SK-N-SH (cell line): ENCODE data around the gene ARPIN. TPM values are rescaled to one million over a fixed set of nuclear protein-coding genes. Genes with fewer than 3 reads are reported as not detected.
"Not testable (repeated sequence)": the region's sequence is repeated elsewhere in the genome, so short reads cannot be mapped to it uniquely, and the experiment has no call there.

ENCODE experiments used
- CTCF ChIA-PET: fragments of 300-600, 350-600 bp; formaldehyde crosslinking; extraction: SDS; loops from one replicate; lab custom pipeline; 2021; lab: Yijun Ruan, JAX
- POLR2A ChIA-PET: fragments of 350-600 bp; sonication (Branson Sonifier 250); formaldehyde crosslinking; extraction: SDS; loops from one replicate; lab custom pipeline; 2020; ENCODE audit warnings: antibody characterized with exemption, inconsistent platforms; lab: Yijun Ruan, JAX
- DNase-seq: peaks from one replicate; pipeline ENCODE4 v3.0.0; 2012
- H2AFZ ChIP-seq: fragments of 200-600 bp; sonication (generic); 2 replicates; pipeline ENCODE4 v1.8.1; 2016; ENCODE audit warnings: antibody characterized with exemption, mild to moderate bottlenecking, low read depth
- H3F3A ChIP-seq: fragments of 200-600 bp; sonication (generic); replicated peaks from 2 replicates; pipeline ENCODE3; 2016; ENCODE audit warnings: antibody characterized with exemption, mild to moderate bottlenecking; ENCODE audit not compliant: insufficient read depth
- H3K27ac ChIP-seq, 2 experiments: fragments of 200-500 bp in 1 of 2; fragments of 200-600 bp in 1 of 2; sonication (Bioruptor generic) in 1 of 2; sonication (generic), shearing (Covaris generic) in 1 of 2; 2 replicates each; pipeline versions ENCODE4 v1.5.1 to v1.6.1; 2014 to 2016; ENCODE audit warnings: low read depth in 2 of 2, inconsistent platforms in 1 of 2, low read length in 1 of 2, mild to moderate bottlenecking in 1 of 2, mixed read lengths in 1 of 2
- H3K27me3 ChIP-seq: fragments of 200-600 bp; sonication (generic), shearing (Covaris generic); 2 replicates; pipeline ENCODE4 v1.6.1; 2016; ENCODE audit warnings: mixed run types; ENCODE audit not compliant: insufficient read depth
- H3K36me3 ChIP-seq, 2 experiments: fragments of 200-500 bp in 1 of 2; fragments of 200-600 bp in 1 of 2; sonication (Bioruptor generic) in 1 of 2; sonication (generic) in 1 of 2; replicated peaks in 1 of 2; 2 replicates each; pipeline versions ENCODE3 to v1.5.1; 2014 to 2016; ENCODE audit warnings: low read length in 1 of 2, mild to moderate bottlenecking in 1 of 2; ENCODE audit not compliant: insufficient read depth in 2 of 2, control insufficient read depth in 1 of 2
- H3K4me1 ChIP-seq, 2 experiments: fragments of 200-500 bp in 1 of 2; fragments of 200-600 bp in 1 of 2; sonication (Bioruptor generic) in 1 of 2; sonication (generic), shearing (Covaris generic) in 1 of 2; 2 replicates each; pipeline versions ENCODE4 v1.5.1 to v1.6.1; 2014 to 2016; ENCODE audit warnings: low read depth in 1 of 2, low read length in 1 of 2, mixed run types in 1 of 2; ENCODE audit not compliant: insufficient read depth in 2 of 2, control insufficient read depth in 1 of 2
- H3K4me2 ChIP-seq: fragments of 200-600 bp; sonication (generic), shearing (Covaris generic); 2 replicates; pipeline ENCODE4 v1.6.1; 2017; ENCODE audit warnings: mixed run types
- H3K4me3 ChIP-seq, 2 experiments: fragments of 200-500 bp in 1 of 2; fragments of 200-600 bp in 1 of 2; sonication (Bioruptor generic) in 1 of 2; sonication (generic), shearing (Covaris generic) in 1 of 2; 2 replicates each; pipeline versions ENCODE4 v1.5.1 to v1.8.1; 2014 to 2016; ENCODE audit warnings: low read depth in 2 of 2, inconsistent platforms in 1 of 2, low read length in 1 of 2, mild to moderate bottlenecking in 1 of 2, mixed read lengths in 1 of 2, moderate library complexity in 1 of 2
- H3K79me2 ChIP-seq: fragments of 200-600 bp; sonication (generic); 2 replicates; pipeline ENCODE4 v1.8.1; 2017; ENCODE audit warnings: mild to moderate bottlenecking; ENCODE audit not compliant: insufficient read depth
- H3K9ac ChIP-seq: fragments of 200-600 bp; sonication (generic); 2 replicates; pipeline ENCODE4 v1.6.1; 2017; ENCODE audit warnings: mixed run types
- H3K9me2 ChIP-seq: fragments of 200-600 bp; sonication (generic); 2 replicates; pipeline ENCODE4 v1.6.1; 2017; ENCODE audit warnings: mixed run types
- H3K9me3 ChIP-seq: fragments of 200-600 bp; sonication (generic); 2 replicates; pipeline ENCODE4 v1.6.1; 2017; ENCODE audit warnings: mixed run types, mild to moderate bottlenecking, moderate library complexity
- H4K20me1 ChIP-seq: fragments of 200-600 bp; sonication (generic); 2 replicates; pipeline ENCODE4 v1.6.1; 2017; ENCODE audit warnings: mild to moderate bottlenecking, mixed run types; ENCODE audit not compliant: insufficient read depth
- CHD2 ChIP-seq: fragments of 150-350 bp; IDR thresholded peaks from 2 replicates; pipeline ENCODE4 v1.6.1; 2018; ENCODE audit warnings: low read length; ENCODE audit not compliant: partially characterized antibody
- ELF1 ChIP-seq: IDR thresholded peaks from 2 replicates; pipeline ENCODE4 v1.4.0; 2012
- EP300 ChIP-seq, 2 experiments: IDR thresholded peaks; 2 replicates each; pipeline versions ENCODE4 v1.4.0 to v1.6.1; 2012; ENCODE audit warnings: borderline replicate concordance in 1 of 2, low read depth in 1 of 2, low read length in 1 of 2
- FOXJ3 ChIP-seq: sonication (generic); formaldehyde crosslinking; IDR thresholded peaks from 2 replicates; pipeline ENCODE4 v1.5.1; 2020; ENCODE audit warnings: mild to moderate bottlenecking, missing genetic modification reagents
- GATA2 ChIP-seq: sonication (generic); formaldehyde crosslinking; IDR thresholded peaks from 2 replicates; pipeline ENCODE4 v1.5.0; 2020; ENCODE audit warnings: mild to moderate bottlenecking, missing genetic modification reagents
- JUND ChIP-seq: IDR thresholded peaks from 2 replicates; pipeline ENCODE4 v1.4.0; 2012
- MXI1 ChIP-seq: IDR thresholded peaks from 2 replicates; pipeline ENCODE4 v1.6.1; 2012; ENCODE audit warnings: mild to moderate bottlenecking, low read depth, low read length, improper control_type of control experiment
- NFIC ChIP-seq: IDR thresholded peaks from 2 replicates; pipeline ENCODE4 v1.4.0; 2012; ENCODE audit warnings: borderline replicate concordance
- NRF1 ChIP-seq: IDR thresholded peaks from 2 replicates; pipeline ENCODE4 v1.6.1; 2012; ENCODE audit warnings: low read depth, mild to moderate bottlenecking, low read length
- RAD21 ChIP-seq: IDR thresholded peaks from 2 replicates; pipeline ENCODE4 v1.6.1; 2012; ENCODE audit warnings: mild to moderate bottlenecking, low read length
- RFX5 ChIP-seq: IDR thresholded peaks from 2 replicates; pipeline ENCODE4 v1.6.1; 2012; ENCODE audit warnings: mild to moderate bottlenecking, improper control_type of control experiment, low read length
- SIN3A ChIP-seq: IDR thresholded peaks from 2 replicates; pipeline ENCODE4 v1.6.1; 2012; ENCODE audit warnings: low read depth, mild to moderate bottlenecking, low read length, moderate library complexity, borderline replicate concordance
- SMC3 ChIP-seq: IDR thresholded peaks from 2 replicates; pipeline ENCODE4 v1.6.1; 2012; ENCODE audit warnings: low read depth, low read length, improper control_type of control experiment
- TAF1 ChIP-seq: IDR thresholded peaks from 2 replicates; pipeline ENCODE4 v1.6.1; 2012; ENCODE audit warnings: low read depth, mild to moderate bottlenecking, low read length, moderate library complexity, borderline replicate concordance
- TCF12 ChIP-seq: IDR thresholded peaks from 2 replicates; pipeline ENCODE4 v1.4.0; 2012
- WGBS: methylation state at CpG from one replicate; pipeline ENCODE4 v1.1.6; 2017; ENCODE audit warnings: low lambda C conversion rate; 5-methylcytosine and 5-hydroxymethylcytosine counted together
- polyA plus RNA-seq, 3 experiments: library from polyadenylated mRNA; depleted of rRNA; stranded (reverse); fragments of >200 nt; gene quantifications; 2 replicates each; pipeline ENCODE4 v1.2.3, GENCODE V29; 2012
- TF ChIP-seq, protein P1 (sequence below): IDR thresholded peaks from 2 replicates; pipeline ENCODE4 v1.4.0; 2012; ENCODE audit warnings: low read depth
- TF ChIP-seq, protein P2 (sequence below): fragments of 150-350 bp; IDR thresholded peaks from 2 replicates; pipeline ENCODE4 v1.6.1; 2017; ENCODE audit warnings: antibody characterized with exemption, low read length, low read depth, borderline replicate concordance
- TF ChIP-seq, protein P3 (sequence below): fragments of 150-350 bp; IDR thresholded peaks from 2 replicates; pipeline ENCODE4 v1.6.1; 2016; ENCODE audit warnings: mild to moderate bottlenecking, low read depth, low read length
- TF ChIP-seq, protein P4 (sequence below): fragments of 200-600 bp; sonication (generic); IDR thresholded peaks from 2 replicates; pipeline ENCODE4 v1.6.1; 2017; ENCODE audit warnings: antibody characterized with exemption, mild to moderate bottlenecking, moderate library complexity

ARPIN gene
- polyA plus RNA-seq, 1 of the 3 experiments (the other 2 are of a cell fraction): 13.5 TPM

DNA sequence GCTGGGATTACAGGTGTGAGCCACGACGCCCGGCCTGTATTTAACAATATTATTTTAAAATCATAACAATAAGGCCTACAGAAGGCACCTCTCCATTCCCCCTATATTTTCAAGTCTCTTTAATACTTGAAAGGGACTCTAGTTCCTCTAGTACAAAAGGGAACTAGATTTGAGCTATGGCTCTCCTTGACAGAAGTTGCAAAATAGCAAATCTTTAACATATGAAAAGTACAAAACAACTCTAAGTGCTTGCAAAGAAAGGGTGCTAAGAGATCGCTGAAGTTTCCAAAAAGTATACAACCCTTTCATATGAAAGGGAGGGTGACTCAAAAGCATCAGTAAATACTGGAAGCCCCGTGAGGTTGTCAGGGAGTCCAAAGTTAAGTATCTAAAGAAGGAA is 42.7 kb downstream of the ARPIN start:
- CTCF ChIA-PET: interaction anchor here (1.0 kb wide), 1 partner anchor 109 kb away, joined by 4 read pairs; no protein-coding TSS in a partner anchor
- Histone ChIP-seq H3K79me2 (no peaks in the 10 kb centered on the region), H3K4me3 (no peak overlapping the region), H2AFZ (no peak overlapping the region), H4K20me1 (no peaks in the 10 kb centered on the region), H3F3A (no peaks in the 10 kb centered on the region), H3K27ac (no peak overlapping the region), H3K4me2 (no peak overlapping the region), H3K36me3 (peaks cover 31 to 35% of the 10 kb centered on the region in 2 experiments), H3K9ac (no peak overlapping the region), H3K27me3 (no peaks in the 10 kb centered on the region), H3K4me1 (no peaks in the 10 kb centered on the region), H3K9me3 (no peaks in the 10 kb centered on the region), H3K9me2 (no peaks in the 10 kb centered on the region)
- 94% methylated on average over 5 of the region's 5 CpGs for WGBS
- no peak for DNase-seq
- POLR2A ChIA-PET: no interaction called here
- TF ChIP-seq RAD21: no peak
- TF ChIP-seq NRF1: no peak
- no peak for TF ChIP-seq ELF1
- no peak for TF ChIP-seq JUND
- no peak for TF ChIP-seq SMC3
- TF ChIP-seq, protein P1, sequence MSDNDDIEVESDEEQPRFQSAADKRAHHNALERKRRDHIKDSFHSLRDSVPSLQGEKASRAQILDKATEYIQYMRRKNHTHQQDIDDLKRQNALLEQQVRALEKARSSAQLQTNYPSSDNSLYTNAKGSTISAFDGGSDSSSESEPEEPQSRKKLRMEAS: no peak
- TF ChIP-seq, protein P2, sequence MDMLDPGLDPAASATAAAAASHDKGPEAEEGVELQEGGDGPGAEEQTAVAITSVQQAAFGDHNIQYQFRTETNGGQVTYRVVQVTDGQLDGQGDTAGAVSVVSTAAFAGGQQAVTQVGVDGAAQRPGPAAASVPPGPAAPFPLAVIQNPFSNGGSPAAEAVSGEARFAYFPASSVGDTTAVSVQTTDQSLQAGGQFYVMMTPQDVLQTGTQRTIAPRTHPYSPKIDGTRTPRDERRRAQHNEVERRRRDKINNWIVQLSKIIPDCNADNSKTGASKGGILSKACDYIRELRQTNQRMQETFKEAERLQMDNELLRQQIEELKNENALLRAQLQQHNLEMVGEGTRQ: no peak
- no peak for TF ChIP-seq GATA2 (CRISPR knock-in tag)
- no peak for TF ChIP-seq NFIC

DNA sequence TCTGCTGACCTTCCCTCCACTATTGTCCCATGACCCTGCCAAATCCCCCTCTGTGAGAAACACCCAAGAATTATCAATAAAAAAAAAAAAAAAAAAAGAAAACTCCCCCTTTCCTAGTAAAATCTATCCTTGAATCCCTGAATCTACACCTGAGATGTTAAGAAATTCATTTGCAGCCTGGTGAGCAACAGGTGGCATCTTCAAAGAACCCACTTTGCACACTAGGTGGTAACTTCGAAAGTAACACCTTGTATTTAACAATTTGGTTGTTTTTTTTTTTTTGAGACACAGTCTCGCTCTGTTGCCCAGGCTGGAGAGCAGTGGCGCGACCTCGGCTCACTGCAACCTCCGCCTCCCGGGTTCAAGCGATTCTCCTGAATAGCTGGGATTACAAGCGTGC is 43.3 kb downstream of the ARPIN start:
- H3K9me3 ChIP-seq, H3K27ac ChIP-seq, H3K27me3 ChIP-seq, H3K4me2 ChIP-seq, H3F3A ChIP-seq, H4K20me1 ChIP-seq, H2AFZ ChIP-seq, H3K9ac ChIP-seq, DNase-seq, H3K4me1 ChIP-seq, POLR2A ChIA-PET, H3K4me3 ChIP-seq, H3K79me2 ChIP-seq, H3K9me2 ChIP-seq: not testable (repeated sequence)
- H3K36me3 ChIP-seq: peaks cover 34 to 35% of the 10 kb centered on the region in 2 experiments
- CTCF ChIA-PET: interaction anchor here (1.0 kb wide), 1 partner anchor 109 kb away, joined by 4 read pairs; no protein-coding TSS in a partner anchor
- WGBS: 97% methylated on average over 9 of the region's 9 CpGs

DNA sequence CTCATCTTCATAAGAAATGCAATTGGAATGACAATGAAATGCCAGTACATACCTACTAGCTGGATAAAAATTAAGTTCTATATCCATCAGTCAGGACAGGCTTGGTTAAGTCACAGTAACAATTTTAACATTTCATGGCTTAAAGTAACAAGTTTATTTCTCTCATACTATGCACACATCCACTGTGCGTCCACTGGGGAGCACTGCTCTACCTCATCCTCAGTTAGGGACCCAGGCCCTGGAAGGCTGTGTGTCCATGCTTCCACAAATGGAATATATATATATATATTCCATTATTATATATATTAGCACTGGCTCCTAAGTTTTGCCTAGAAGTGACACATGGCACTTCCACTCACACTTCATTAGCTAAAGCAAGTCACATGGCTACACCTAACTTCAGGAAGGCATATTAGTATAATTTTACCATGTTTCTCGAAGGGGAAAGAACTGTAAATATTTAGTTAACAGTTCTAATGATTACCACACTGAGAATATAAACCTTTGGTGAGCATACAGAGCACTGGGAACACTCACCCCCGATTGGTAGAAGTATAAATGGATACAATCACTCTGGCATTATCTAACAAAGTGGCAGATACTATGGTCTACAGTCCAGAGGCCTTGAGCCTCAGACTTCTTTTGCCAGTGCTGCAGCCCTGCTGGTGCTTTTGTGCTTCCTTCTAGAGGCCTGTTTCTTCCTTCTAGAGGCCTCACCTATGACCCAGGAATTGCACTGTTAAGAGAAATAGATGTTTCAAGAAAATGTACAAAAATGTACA is 47.6 kb downstream of the ARPIN start:
- H3K9ac ChIP-seq: no peak overlapping the region
- H3K27me3 ChIP-seq: no peaks in the 10 kb centered on the region
- POLR2A ChIA-PET: no interaction called here
- DNase-seq: no peak
- H3K9me2 ChIP-seq: no peaks in the 10 kb centered on the region
- no peaks in the 10 kb centered on the region for H3K79me2 ChIP-seq
- no peak overlapping the region for H2AFZ ChIP-seq
- no peaks in the 10 kb centered on the region for H4K20me1 ChIP-seq
- H3K4me3 ChIP-seq: no peak overlapping the region
- H3F3A ChIP-seq: no peaks in the 10 kb centered on the region
- 78% methylated on average over 3 of the region's 3 CpGs for WGBS
- peaks cover 39 to 46% of the 10 kb centered on the region in 2 experiments for H3K36me3 ChIP-seq
- H3K27ac ChIP-seq: no peak overlapping the region
- H3K4me1 ChIP-seq: peaks cover 0 to 2% of the 10 kb centered on the region in 2 experiments; a peak in 1 of 4 replicates
- H3K4me2 ChIP-seq: no peak overlapping the region
- CTCF ChIA-PET: interaction anchor here (1.1 to 3.9 kb wide), 4 partner anchors 9 to 104 kb away, joined by 3 to 20 read pairs (median 7); no protein-coding TSS in a partner anchor
- H3K9me3 ChIP-seq: no peaks in the 10 kb centered on the region
- no peak for TF ChIP-seq FOXJ3 (CRISPR knock-in tag)
- no peak for TF ChIP-seq MXI1
- no peak for TF ChIP-seq TCF12
- TF ChIP-seq, protein P3, sequence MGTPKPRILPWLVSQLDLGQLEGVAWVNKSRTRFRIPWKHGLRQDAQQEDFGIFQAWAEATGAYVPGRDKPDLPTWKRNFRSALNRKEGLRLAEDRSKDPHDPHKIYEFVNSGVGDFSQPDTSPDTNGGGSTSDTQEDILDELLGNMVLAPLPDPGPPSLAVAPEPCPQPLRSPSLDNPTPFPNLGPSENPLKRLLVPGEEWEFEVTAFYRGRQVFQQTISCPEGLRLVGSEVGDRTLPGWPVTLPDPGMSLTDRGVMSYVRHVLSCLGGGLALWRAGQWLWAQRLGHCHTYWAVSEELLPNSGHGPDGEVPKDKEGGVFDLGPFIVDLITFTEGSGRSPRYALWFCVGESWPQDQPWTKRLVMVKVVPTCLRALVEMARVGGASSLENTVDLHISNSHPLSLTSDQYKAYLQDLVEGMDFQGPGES: no peak
- no peak for TF ChIP-seq SMC3
- TF ChIP-seq, protein P4, sequence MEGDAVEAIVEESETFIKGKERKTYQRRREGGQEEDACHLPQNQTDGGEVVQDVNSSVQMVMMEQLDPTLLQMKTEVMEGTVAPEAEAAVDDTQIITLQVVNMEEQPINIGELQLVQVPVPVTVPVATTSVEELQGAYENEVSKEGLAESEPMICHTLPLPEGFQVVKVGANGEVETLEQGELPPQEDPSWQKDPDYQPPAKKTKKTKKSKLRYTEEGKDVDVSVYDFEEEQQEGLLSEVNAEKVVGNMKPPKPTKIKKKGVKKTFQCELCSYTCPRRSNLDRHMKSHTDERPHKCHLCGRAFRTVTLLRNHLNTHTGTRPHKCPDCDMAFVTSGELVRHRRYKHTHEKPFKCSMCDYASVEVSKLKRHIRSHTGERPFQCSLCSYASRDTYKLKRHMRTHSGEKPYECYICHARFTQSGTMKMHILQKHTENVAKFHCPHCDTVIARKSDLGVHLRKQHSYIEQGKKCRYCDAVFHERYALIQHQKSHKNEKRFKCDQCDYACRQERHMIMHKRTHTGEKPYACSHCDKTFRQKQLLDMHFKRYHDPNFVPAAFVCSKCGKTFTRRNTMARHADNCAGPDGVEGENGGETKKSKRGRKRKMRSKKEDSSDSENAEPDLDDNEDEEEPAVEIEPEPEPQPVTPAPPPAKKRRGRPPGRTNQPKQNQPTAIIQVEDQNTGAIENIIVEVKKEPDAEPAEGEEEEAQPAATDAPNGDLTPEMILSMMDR: no peak
- no peak for TF ChIP-seq EP300 (IDR thresholded peaks at IDR 0.05; ENCODE audit: borderline replicate concordance in 1 of 2, low read depth in 1 of 2, low read length in 1 of 2)
- no peak for TF ChIP-seq TAF1
- TF ChIP-seq CHD2: no peak
- no peak for TF ChIP-seq SIN3A
- no peak for TF ChIP-seq RFX5
